HepG2 (cell line): ENCODE results near the gene ANG. TPM values are rescaled to one million over a fixed set of nuclear protein-coding genes. Genes with fewer than 3 reads are reported as not detected.
A peak's percentile ranks its signal among the peaks of the same experiment; 100 is the strongest.

Source experiments
- AGO2 ChIP-seq: fragments of 200-400 bp; formaldehyde crosslinking; optimal IDR thresholded peaks from 2 replicates; pipeline ENCODE3; 2017; ENCODE audit warnings: mild to moderate bottlenecking, low read depth, low read length, moderate library complexity
- ARNT2 ChIP-seq: sonication (generic); formaldehyde crosslinking; IDR thresholded peaks from 2 replicates; pipeline ENCODE4 v1.8.0; 2022; ENCODE audit warnings: mild to moderate bottlenecking, low read depth, missing genetic modification reagents, moderate library complexity
- BCL3 ChIP-seq: sonication (generic); formaldehyde crosslinking; IDR thresholded peaks from 2 replicates; pipeline ENCODE4 v1.5.1; 2020; ENCODE audit warnings: mild to moderate bottlenecking, missing genetic modification reagents, moderate library complexity
- BCL6 ChIP-seq: IDR thresholded peaks from 2 replicates; pipeline ENCODE4 v1.6.1; 2016; ENCODE audit warnings: missing genetic modification reagents, missing compliant biosample characterization
- CHCHD3 ChIP-seq: sonication (generic); formaldehyde crosslinking; IDR thresholded peaks from 2 replicates; pipeline ENCODE4 v1.8.0; 2022; ENCODE audit warnings: mild to moderate bottlenecking, missing genetic modification reagents, moderate library complexity
- ELF4 ChIP-seq: sonication (generic); formaldehyde crosslinking; IDR thresholded peaks from 2 replicates; pipeline ENCODE4 v1.5.0; 2020; ENCODE audit warnings: missing genetic modification reagents, mild to moderate bottlenecking, moderate library complexity, borderline replicate concordance
- EZH2 ChIP-seq: conservative IDR thresholded peaks from 2 replicates; pipeline ENCODE4 v1.6.1; 2012; ENCODE audit warnings: mild to moderate bottlenecking, low read depth, low read length, moderate library complexity
- JARID2 ChIP-seq: sonication (generic); formaldehyde crosslinking; IDR thresholded peaks from 2 replicates; pipeline ENCODE4 v1.8.1; 2023; ENCODE audit warnings: missing genetic modification reagents, inconsistent platforms; ENCODE audit not compliant: insufficient replicate concordance
- NR1H2 ChIP-seq: sonication (generic); formaldehyde crosslinking; IDR thresholded peaks from 2 replicates; pipeline ENCODE4 v1.8.1; 2022; ENCODE audit warnings: low read depth, missing genetic modification reagents, borderline replicate concordance
- SAP130 ChIP-seq: IDR thresholded peaks from 2 replicates; pipeline ENCODE4 v1.6.1; 2016; ENCODE audit warnings: low read depth
- SMARCE1 ChIP-seq: fragments of 450-650 bp; IDR thresholded peaks from 2 replicates; pipeline ENCODE4 v1.6.1; 2017; ENCODE audit warnings: borderline replicate concordance
- STAG1 ChIP-seq: sonication (generic); formaldehyde crosslinking; IDR thresholded peaks from 2 replicates; pipeline ENCODE4 v1.4.0; 2020; ENCODE audit warnings: missing genetic modification reagents
- TCF12 ChIP-seq, 2 experiments: fragments of 450-650 bp in 1 of 2; sonication (generic) in 1 of 2; formaldehyde crosslinking in 1 of 2; IDR thresholded peaks; 2 replicates each; pipeline versions ENCODE4 v1.6.1 to v1.8.0; 2017 to 2022; ENCODE audit warnings: antibody characterized with exemption in 1 of 2, mild to moderate bottlenecking in 1 of 2, missing genetic modification reagents in 1 of 2, moderate library complexity in 1 of 2
- TFAP4 ChIP-seq: sonication (generic); IDR thresholded peaks from 2 replicates; pipeline ENCODE4 v1.6.1; 2016; ENCODE audit warnings: low read depth, borderline replicate concordance
- U2AF1 ChIP-seq: fragments of 200-400 bp; formaldehyde crosslinking; optimal IDR thresholded peaks from 2 replicates; pipeline ENCODE3; 2017; ENCODE audit warnings: mild to moderate bottlenecking, low read depth, low read length
- ZFY ChIP-seq: sonication (generic); formaldehyde crosslinking; IDR thresholded peaks from 2 replicates; pipeline ENCODE4 v1.4.0; 2020; ENCODE audit warnings: missing genetic modification reagents
- ZNF317 ChIP-seq: sonication (generic); formaldehyde crosslinking; IDR thresholded peaks from 2 replicates; pipeline ENCODE4 v1.5.0; 2020; ENCODE audit warnings: mild to moderate bottlenecking, missing genetic modification reagents
- ZNF329 ChIP-seq: sonication (generic); formaldehyde crosslinking; IDR thresholded peaks from 2 replicates; pipeline ENCODE4 v1.9.0; 2021; ENCODE audit warnings: low read depth, mild to moderate bottlenecking, missing genetic modification reagents
- ZNF354B ChIP-seq: sonication (generic); formaldehyde crosslinking; IDR thresholded peaks from 2 replicates; pipeline ENCODE4 v1.8.0; 2022; ENCODE audit warnings: mild to moderate bottlenecking, missing genetic modification reagents
- ZNF460 ChIP-seq: sonication (generic); formaldehyde crosslinking; IDR thresholded peaks from 2 replicates; pipeline ENCODE4 v1.5.1; 2020; ENCODE audit warnings: missing genetic modification reagents, mild to moderate bottlenecking, borderline replicate concordance
- ZNF598 ChIP-seq: sonication (generic); formaldehyde crosslinking; IDR thresholded peaks from 2 replicates; pipeline ENCODE4 v1.5.1; 2020; ENCODE audit warnings: mild to moderate bottlenecking, missing genetic modification reagents, borderline replicate concordance
- ZNF672 ChIP-seq: sonication (generic); formaldehyde crosslinking; IDR thresholded peaks from 2 replicates; pipeline ENCODE4 v1.8.1; 2022; ENCODE audit warnings: missing genetic modification reagents
- ZNF776 ChIP-seq: sonication (generic); formaldehyde crosslinking; IDR thresholded peaks from 2 replicates; pipeline ENCODE4 v1.4.0; 2020; ENCODE audit warnings: mild to moderate bottlenecking, missing genetic modification reagents
- ZSCAN30 ChIP-seq: sonication (generic); formaldehyde crosslinking; IDR thresholded peaks from 2 replicates; pipeline ENCODE4 v1.5.0; 2020; ENCODE audit warnings: mild to moderate bottlenecking, missing genetic modification reagents
- polyA plus RNA-seq, 8 experiments: library from polyadenylated mRNA; depleted of rRNA in 3 of 8; stranded (reverse) in 7 of 8; unstranded in 1 of 8; fragments of >200 nt; fragmentation: Illumina TruSeq in 4 of 8; extraction: Trizol in 4 of 8; gene quantifications; 2 replicates each; pipeline versions ENCODE4 v1.2.1 to v1.2.3, GENCODE V29; 2011 to 2016; ENCODE audit warnings: low read depth in 4 of 8, missing spikeins in 1 of 8, mixed read lengths in 1 of 8; ENCODE audit not compliant: insufficient read depth in 1 of 8
- total RNA-seq, 5 experiments: library from RNA; depleted of rRNA; stranded (reverse); fragments of >200 nt; fragmentation: Illumina TruSeq; extraction: Trizol; gene quantifications; 2 replicates each; pipeline ENCODE4 v1.2.3, GENCODE V29; 2016; ENCODE audit warnings: low read depth in 1 of 5
- TF ChIP-seq, protein P1 (sequence below): sonication (generic); formaldehyde crosslinking; IDR thresholded peaks from 2 replicates; pipeline ENCODE4 v1.4.0; 2020; ENCODE audit warnings: mild to moderate bottlenecking, missing genetic modification reagents, borderline replicate concordance
- TF ChIP-seq, protein P2 (sequence below): fragments of 450-650 bp; IDR thresholded peaks from 2 replicates; pipeline ENCODE4 v1.6.1; 2016

ANG gene
- total and polyA plus RNA-seq, 2 of the 13 experiments (the other 11 are each of a cell fraction or from before 2014, with no cell fraction given) = 83.6 to 401 TPM

- TF ChIP-seq ARNT2 (CRISPR knock-in tag) (no peak), ZNF672 (CRISPR knock-in tag) (no peak), STAG1 (CRISPR knock-in tag) (peak; percentile 90), U2AF1 (no peak), SMARCE1 (no peak), ZNF317 (CRISPR knock-in tag) (no peak), BCL3 (0 out of 2 replicates have a peak, but pooled peaks have one; percentile 68), ELF4 (CRISPR knock-in tag) (no peak), ZNF776 (CRISPR knock-in tag) (no peak), BCL6 (no peak), EZH2 (no peak), CHCHD3 (CRISPR knock-in tag) (no peak; the same call in 1 of the 2 replicates), ZNF329 (CRISPR knock-in tag) (no peak), ZNF598 (no peak), ZSCAN30 (no peak), ZNF354B (no peak), NR1H2 (CRISPR knock-in tag) (no peak), ZNF460 (CRISPR knock-in tag) (no peak), ZFY (CRISPR knock-in tag) (no peak; the same call in 1 of the 2 replicates), TCF12 (IDR thresholded peaks at IDR 0.05) (no peak), TCF12 (CRISPR knock-in tag; IDR thresholded peaks at IDR 0.05) (no peak), TFAP4 (peak; percentile 78), AGO2 (no peak), SAP130 (CRISPR knock-in tag) (peak; percentile 57), JARID2 (CRISPR knock-in tag) (no peak)
- TF ChIP-seq, protein P1, sequence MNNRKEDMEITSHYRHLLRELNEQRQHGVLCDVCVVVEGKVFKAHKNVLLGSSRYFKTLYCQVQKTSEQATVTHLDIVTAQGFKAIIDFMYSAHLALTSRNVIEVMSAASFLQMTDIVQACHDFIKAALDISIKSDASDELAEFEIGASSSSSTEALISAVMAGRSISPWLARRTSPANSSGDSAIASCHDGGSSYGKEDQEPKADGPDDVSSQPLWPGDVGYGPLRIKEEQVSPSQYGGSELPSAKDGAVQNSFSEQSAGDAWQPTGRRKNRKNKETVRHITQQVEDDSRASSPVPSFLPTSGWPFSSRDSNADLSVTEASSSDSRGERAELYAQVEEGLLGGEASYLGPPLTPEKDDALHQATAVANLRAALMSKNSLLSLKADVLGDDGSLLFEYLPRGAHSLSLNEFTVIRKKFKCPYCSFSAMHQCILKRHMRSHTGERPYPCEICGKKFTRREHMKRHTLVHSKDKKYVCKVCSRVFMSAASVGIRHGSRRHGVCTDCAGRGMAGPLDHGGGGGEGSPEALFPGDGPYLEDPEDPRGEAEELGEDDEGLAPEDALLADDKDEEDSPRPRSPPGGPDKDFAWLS = 0 out of 2 replicates have a peak, but pooled peaks have one; percentile 80
- TF ChIP-seq, protein P2, sequence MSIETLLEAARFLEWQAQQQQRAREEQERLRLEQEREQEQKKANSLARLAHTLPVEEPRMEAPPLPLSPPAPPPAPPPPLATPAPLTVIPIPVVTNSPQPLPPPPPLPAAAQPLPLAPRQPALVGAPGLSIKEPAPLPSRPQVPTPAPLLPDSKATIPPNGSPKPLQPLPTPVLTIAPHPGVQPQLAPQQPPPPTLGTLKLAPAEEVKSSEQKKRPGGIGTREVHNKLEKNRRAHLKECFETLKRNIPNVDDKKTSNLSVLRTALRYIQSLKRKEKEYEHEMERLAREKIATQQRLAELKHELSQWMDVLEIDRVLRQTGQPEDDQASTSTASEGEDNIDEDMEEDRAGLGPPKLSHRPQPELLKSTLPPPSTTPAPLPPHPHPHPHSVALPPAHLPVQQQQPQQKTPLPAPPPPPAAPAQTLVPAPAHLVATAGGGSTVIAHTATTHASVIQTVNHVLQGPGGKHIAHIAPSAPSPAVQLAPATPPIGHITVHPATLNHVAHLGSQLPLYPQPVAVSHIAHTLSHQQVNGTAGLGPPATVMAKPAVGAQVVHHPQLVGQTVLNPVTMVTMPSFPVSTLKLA = no peak
These were observed 25.4 kb upstream of the ANG start (continued) for GRCh38 chr14:20662968-20663732.
